Kidney epithelial cell (primary cell): ENCODE data around the gene CIAO2A. TPM values are rescaled to one million over a fixed set of nuclear protein-coding genes. Genes with fewer than 3 reads are reported as not detected.

Experiments used
- DNase-seq: peaks from one replicate; pipeline ENCODE4 v3.0.0-alpha.2; 2010; ENCODE audit warnings: low read depth
- H3K27me3 ChIP-seq: 2 replicates; pipeline ENCODE4 v1.6.0; 2011; ENCODE audit warnings: low read length; ENCODE audit not compliant: control insufficient read depth, insufficient read depth
- H3K36me3 ChIP-seq: 2 replicates; pipeline ENCODE4 v1.5.1; 2011; ENCODE audit warnings: low read length; ENCODE audit not compliant: control insufficient read depth, insufficient read depth
- H3K4me3 ChIP-seq: 2 replicates; pipeline ENCODE4 v1.5.1; 2011; ENCODE audit warnings: low read depth, mild to moderate bottlenecking, control low read depth, low read length
- total RNA-seq: library from RNA; depleted of rRNA; stranded (reverse); fragments of >200 nt; gene quantifications from 2 replicates; pipeline ENCODE4 v1.2.3, GENCODE V29; 2015
- TF ChIP-seq, protein P1 (sequence below): IDR thresholded peaks from 2 replicates; pipeline ENCODE4 v1.5.1; 2011; ENCODE audit warnings: mild to moderate bottlenecking, moderate library complexity, low read length, control low read depth, inconsistent platforms; ENCODE audit not compliant: insufficient read depth, poor library complexity, severe bottlenecking

The CIAO2A gene
- total RNA-seq, 1 donor from 2014 or later: 84.6 TPM

GRCh38 chr15:64070965-64071851, 22.4 kb downstream of the CIAO2A start:
- DNase-seq: peak; percentile 61
- TF ChIP-seq, protein P1, sequence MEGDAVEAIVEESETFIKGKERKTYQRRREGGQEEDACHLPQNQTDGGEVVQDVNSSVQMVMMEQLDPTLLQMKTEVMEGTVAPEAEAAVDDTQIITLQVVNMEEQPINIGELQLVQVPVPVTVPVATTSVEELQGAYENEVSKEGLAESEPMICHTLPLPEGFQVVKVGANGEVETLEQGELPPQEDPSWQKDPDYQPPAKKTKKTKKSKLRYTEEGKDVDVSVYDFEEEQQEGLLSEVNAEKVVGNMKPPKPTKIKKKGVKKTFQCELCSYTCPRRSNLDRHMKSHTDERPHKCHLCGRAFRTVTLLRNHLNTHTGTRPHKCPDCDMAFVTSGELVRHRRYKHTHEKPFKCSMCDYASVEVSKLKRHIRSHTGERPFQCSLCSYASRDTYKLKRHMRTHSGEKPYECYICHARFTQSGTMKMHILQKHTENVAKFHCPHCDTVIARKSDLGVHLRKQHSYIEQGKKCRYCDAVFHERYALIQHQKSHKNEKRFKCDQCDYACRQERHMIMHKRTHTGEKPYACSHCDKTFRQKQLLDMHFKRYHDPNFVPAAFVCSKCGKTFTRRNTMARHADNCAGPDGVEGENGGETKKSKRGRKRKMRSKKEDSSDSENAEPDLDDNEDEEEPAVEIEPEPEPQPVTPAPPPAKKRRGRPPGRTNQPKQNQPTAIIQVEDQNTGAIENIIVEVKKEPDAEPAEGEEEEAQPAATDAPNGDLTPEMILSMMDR: no peak
- H3K36me3 ChIP-seq: no peaks in the 10 kb centered on the region
- H3K4me3 ChIP-seq: no peak overlapping the region
- no peaks in the 10 kb centered on the region for H3K27me3 ChIP-seq

DNA sequence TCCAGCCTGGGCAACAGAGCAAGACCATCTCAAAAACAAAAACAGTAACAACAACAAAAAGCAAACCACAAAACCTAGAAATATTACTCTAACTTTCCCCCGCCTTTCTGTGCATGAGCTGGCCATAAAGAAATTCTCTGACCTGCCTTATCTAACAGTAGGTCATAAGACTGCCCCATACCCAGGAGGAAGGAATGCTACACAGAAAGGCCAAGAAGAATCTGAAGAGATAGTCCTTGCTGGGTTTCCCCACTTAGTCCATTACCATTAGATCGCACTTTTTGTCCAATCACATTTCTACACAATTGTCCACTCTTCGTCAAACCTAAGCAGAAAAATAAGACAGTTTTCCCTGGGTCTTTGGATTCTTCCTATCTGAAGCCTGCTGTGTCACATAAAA, 23.5 kb downstream of the CIAO2A start:
- Histone ChIP-seq H3K36me3 (no peaks in the 10 kb centered on the region), H3K27me3 (no peaks in the 10 kb centered on the region), H3K4me3 (no peak overlapping the region)
- DNase-seq: no peak
- TF ChIP-seq, protein P1: no peak

DNA sequence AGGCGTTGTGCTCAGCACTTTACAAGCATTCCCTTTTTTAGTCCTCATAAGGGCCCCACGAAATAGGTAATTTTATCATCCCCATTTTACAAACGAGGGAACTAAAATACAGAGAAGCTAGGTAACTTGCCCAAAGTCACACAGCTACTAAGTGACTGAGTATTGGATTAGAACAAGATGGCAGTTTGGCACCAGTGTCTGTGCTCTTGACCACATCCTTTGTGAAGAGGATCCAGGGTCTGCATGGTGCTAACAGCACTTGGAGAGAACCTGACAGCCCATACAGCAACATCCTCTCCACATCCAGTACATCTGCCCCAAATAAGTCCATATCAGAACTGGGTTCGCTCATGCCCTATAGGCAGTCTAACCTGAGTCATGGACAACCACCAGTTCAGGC, 25.5 kb downstream of the CIAO2A start:
- TF ChIP-seq, protein P1: no peak
- no peak for DNase-seq
- Histone ChIP-seq H3K36me3 (no peaks in the 10 kb centered on the region), H3K27me3 (no peaks in the 10 kb centered on the region), H3K4me3 (no peak overlapping the region)

GRCh38 chr15:64067564-64068030, 26.0 kb downstream of the CIAO2A start:
- peak; percentile 10 for DNase-seq
- TF ChIP-seq, protein P1: peak; percentile 69

DNA sequence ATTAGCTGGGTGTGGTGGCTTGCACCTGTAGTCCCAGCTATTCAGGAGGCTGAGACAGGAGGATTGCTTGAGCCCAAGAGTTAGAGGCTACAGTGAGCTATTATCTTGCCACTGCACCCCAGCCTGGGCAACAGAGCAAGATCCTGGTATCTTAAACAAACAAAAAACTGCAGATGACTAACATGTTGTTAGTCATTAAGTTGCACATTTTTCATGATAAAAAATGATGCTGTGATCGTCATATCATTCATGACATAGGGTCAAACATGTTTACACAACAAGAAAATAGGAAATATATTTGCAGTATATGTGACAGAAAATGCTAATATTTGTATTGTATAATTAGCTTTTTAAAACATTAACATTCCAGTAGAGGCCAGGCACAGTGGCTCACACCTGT, 27.2 kb downstream of the CIAO2A start:
- no peak for DNase-seq

More at GRCh38 chr15:64067564-64068030, 26.0 kb downstream of the CIAO2A start:
- no peaks in the 10 kb centered on the region for H3K27me3 ChIP-seq
- H3K36me3 ChIP-seq: no peaks in the 10 kb centered on the region
- H3K4me3 ChIP-seq: no peak overlapping the region

More for the DNA sequence above, 27.2 kb downstream of the CIAO2A start:
- Histone ChIP-seq H3K36me3 (no peaks in the 10 kb centered on the region), H3K4me3 (no peak overlapping the region), H3K27me3 (no peaks in the 10 kb centered on the region)
- TF ChIP-seq, protein P1: no peak
